ENCODE data around the gene TRIM8.

The TRIM8 gene

DNA sequence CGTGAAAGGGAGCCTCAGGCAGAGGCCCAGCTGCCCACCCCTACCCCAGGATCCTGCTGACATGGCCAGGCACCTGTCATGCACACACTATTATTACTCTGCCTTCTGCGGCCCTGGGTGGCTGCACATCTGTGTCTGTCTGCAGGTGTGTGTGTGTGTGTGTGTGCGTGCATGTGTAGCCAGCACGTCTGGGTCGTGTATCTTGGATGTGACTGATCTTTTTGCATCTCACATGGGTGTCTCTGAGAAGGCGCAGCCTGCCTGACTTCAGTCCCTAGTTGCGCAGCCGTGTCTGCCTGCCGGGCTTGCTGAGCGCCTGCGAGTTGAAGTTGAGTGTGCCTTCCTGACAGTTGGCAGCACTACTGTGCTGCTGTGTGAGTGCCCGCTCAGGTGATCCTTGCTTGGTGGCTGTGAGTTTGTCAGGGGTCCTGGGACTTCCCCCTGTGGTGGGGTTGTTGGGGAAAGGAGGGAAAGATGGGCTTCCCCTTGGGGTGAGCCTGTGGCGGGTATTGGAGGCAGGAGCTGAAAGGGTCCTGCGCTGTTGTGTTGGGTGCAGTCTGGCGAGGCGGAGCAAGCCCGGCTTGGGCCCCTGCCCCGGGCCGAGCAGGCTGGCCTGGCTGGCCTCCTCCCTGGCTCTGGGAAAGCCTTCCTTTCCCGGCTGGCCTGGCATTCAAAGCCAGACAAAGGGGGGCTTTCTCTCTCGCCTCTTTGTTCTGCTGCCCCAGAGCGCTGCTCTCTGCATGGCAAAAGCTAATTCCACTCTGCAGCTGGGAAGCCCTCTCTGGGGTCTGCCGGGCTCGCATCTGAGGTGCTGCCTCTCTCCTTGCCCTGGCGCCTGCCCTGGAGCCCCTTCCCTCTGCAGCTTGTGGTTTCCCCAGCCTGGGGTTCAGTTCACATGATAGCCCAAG lies 4.9 kb downstream of the TRIM8 start:
- peaks cover 26 to 95% (median 80%) of the 10 kb centered on the region in 5 donors for H3K4me1 ChIP-seq (ENCODE audit: control insufficient read depth in 5 of 5, insufficient read depth in 5 of 5, low read length in 5 of 5)
- peak overlapping the region; percentile 94 to 100 (median 99) for H3K4me3 ChIP-seq (ENCODE audit: low read depth in 1 of 5, low read length in 5 of 5)
- H3K27ac ChIP-seq (ENCODE audit: low read depth, low read length): peak overlapping the region; percentile 54
- peak overlapping the region; percentile 26 to 99 (median 57) for H3K9ac ChIP-seq (ENCODE audit: low read length in 5 of 5)
- H3K27me3 ChIP-seq (ENCODE audit: control insufficient read depth in 5 of 5, insufficient read depth in 4 of 5, low read length in 5 of 5): no peaks in the 10 kb centered on the region
- no peaks in the 10 kb centered on the region for H3K9me3 ChIP-seq (ENCODE audit: control insufficient read depth in 5 of 5, low read length in 5 of 5)
- peaks cover 0 to 48% (median 37%) of the 10 kb centered on the region in 5 donors for H3K36me3 ChIP-seq (ENCODE audit: control insufficient read depth in 5 of 5, insufficient read depth in 5 of 5, low read length in 5 of 5)

DNA sequence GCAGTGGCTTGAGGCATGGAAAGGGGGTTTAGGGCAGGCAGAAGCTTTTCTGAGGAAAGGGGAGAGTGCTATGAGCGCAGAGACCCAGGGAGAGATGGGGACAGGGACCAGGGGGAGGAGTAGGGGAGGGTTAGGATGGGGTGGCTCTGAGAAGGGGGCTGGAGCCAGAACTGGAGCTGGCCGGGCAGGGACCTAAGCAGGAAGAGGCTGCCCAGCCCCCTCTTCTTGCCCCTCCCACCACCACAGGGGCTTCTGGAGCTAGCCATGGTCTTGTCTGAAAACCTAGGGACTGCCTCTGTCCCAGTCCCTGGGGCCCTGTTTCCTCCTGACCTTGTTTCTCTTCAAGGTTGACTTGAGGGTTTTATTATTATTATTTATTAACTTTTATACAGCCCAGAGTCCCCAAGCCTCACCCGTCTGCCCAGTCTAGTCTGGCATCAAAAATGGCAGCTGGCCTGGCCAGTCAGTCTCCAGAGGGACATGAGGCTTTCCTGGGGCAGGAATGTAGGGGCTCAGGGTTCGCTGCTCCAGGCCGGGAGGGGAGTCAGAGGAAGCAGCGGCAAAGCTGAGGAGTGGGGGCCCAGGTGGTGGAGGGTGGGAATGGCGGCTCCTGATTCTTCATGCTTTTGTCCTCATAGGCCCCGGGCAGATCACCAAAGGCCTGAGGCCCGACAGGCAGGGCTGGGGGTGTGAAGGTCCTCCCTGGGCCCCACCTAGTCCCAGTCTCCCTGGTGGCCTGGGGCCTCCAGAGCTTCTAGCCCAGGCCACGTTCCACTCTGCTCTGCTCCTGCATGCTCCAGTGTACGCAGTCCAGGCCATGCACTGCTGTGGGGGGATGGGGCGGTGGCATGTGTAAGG lies 5.7 kb downstream of the TRIM8 start:
- Histone ChIP-seq H3K27ac (ENCODE audit: low read depth, low read length) (peak overlapping the region; percentile 54), H3K36me3 (ENCODE audit: control insufficient read depth in 5 of 5, insufficient read depth in 5 of 5, low read length in 5 of 5) (peaks cover 0 to 56% (median 45%) of the 10 kb centered on the region in 5 donors), H3K9me3 (ENCODE audit: control insufficient read depth in 5 of 5, low read length in 5 of 5) (no peaks in the 10 kb centered on the region), H3K4me1 (ENCODE audit: control insufficient read depth in 5 of 5, insufficient read depth in 5 of 5, low read length in 5 of 5) (peaks cover 26 to 86% (median 80%) of the 10 kb centered on the region in 5 donors), H3K9ac (ENCODE audit: low read length in 5 of 5) (peak overlapping the region in 4 of 5 donors; percentile 55 to 99 (median 75)), H3K4me3 (ENCODE audit: low read depth in 1 of 5, low read length in 5 of 5) (peak overlapping the region; percentile 64 to 99 (median 97)), H3K27me3 (ENCODE audit: control insufficient read depth in 5 of 5, insufficient read depth in 4 of 5, low read length in 5 of 5) (no peaks in the 10 kb centered on the region)

DNA sequence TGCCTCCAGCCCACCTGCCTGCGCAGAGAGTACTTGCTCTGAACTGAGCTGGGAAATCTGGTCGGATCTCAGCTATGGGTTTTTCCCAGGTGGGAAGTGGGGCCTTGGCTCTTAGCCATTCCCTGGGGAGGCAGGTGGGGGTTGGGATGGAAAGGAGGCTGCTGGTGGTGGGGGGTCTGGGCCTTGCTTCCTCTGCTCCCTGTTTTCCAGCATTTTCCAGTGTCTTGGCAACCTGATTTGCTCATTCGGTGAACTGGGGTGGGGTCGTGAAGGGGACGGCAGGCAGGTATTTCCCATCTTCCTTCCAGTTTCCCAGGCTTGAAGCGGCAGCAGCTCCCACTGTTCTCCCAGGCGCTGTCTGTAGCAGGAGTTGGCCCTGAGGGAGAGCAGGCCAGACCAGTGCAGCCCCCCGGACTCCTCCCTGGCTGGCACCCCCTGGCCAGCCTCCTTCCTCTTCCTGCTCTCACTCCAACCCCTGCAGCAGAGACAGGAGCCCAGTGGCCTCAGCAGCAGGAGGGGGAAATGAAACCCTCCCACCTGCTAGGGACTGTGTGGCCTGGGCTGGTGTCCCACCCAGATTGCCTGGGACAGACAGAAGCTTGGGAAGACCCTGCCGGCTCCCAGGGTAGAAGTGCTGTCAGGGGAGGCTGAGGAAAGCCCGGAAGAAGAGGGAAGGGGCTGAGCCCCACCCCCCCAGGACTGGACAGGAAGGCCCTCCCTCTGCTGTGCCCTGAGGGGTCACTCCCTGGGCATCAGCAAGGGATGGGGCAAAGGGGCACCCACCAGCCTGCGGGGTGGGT lies 6.6 kb downstream of the TRIM8 start:
- peak overlapping the region in 3 of 5 donors; percentile 7 to 99 (median 18) for H3K4me3 ChIP-seq (ENCODE audit: low read depth in 1 of 5, low read length in 5 of 5)
- peaks cover 26 to 83% (median 78%) of the 10 kb centered on the region in 5 donors for H3K4me1 ChIP-seq (ENCODE audit: control insufficient read depth in 5 of 5, insufficient read depth in 5 of 5, low read length in 5 of 5)
- no peaks in the 10 kb centered on the region for H3K27me3 ChIP-seq (ENCODE audit: control insufficient read depth in 5 of 5, insufficient read depth in 4 of 5, low read length in 5 of 5)
- peak overlapping the region in 4 of 5 donors; percentile 10 to 55 (median 38) for H3K9ac ChIP-seq (ENCODE audit: low read length in 5 of 5)
- H3K9me3 ChIP-seq (ENCODE audit: control insufficient read depth in 5 of 5, low read length in 5 of 5): no peaks in the 10 kb centered on the region
- peak overlapping the region; percentile 54 for H3K27ac ChIP-seq (ENCODE audit: low read depth, low read length)
- H3K36me3 ChIP-seq (ENCODE audit: control insufficient read depth in 5 of 5, insufficient read depth in 5 of 5, low read length in 5 of 5): peaks cover 0 to 64% (median 53%) of the 10 kb centered on the region in 5 donors

DNA sequence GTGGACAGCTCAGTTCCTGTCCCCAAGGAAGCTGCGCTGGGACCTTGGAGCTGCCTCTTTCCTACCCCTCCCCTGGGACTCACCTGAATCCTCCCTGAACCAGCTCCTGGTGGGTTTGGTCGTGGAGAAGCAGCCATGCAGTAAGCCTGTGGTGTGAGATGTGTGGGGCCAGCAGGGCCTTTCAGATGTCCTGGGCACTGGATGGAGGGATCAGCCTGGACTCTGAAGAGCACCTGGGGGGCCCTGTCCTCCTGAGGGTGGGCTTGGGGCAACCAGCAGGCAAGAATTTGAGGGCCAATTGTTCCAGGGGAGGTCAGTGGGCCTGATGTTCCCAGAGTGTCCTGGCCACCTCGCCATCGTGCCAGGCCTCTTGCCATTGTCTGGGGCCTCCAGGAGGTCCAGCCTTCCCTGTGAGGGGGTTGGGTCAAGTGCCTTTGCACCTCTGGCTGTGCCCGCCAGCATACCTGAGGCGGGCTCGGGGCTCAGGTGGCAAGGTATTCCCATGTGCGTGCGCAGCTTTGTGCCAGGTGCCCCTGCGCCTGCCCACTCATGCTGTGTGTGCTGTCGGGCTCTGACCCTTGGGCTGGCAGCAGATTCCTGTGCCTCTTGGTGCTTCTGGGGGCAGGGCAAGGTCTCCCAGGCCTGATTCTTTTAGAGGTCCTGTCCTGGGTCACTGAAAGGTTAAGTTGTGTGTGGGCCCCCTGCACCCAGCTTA lies 7.3 kb downstream of the TRIM8 start:
- Histone ChIP-seq H3K4me3 (ENCODE audit: low read depth in 1 of 5, low read length in 5 of 5) (peak overlapping the region in 1 of 5 donors; percentile 28), H3K36me3 (ENCODE audit: control insufficient read depth in 5 of 5, insufficient read depth in 5 of 5, low read length in 5 of 5) (peaks cover 0 to 71% (median 61%) of the 10 kb centered on the region in 5 donors)

DNA sequence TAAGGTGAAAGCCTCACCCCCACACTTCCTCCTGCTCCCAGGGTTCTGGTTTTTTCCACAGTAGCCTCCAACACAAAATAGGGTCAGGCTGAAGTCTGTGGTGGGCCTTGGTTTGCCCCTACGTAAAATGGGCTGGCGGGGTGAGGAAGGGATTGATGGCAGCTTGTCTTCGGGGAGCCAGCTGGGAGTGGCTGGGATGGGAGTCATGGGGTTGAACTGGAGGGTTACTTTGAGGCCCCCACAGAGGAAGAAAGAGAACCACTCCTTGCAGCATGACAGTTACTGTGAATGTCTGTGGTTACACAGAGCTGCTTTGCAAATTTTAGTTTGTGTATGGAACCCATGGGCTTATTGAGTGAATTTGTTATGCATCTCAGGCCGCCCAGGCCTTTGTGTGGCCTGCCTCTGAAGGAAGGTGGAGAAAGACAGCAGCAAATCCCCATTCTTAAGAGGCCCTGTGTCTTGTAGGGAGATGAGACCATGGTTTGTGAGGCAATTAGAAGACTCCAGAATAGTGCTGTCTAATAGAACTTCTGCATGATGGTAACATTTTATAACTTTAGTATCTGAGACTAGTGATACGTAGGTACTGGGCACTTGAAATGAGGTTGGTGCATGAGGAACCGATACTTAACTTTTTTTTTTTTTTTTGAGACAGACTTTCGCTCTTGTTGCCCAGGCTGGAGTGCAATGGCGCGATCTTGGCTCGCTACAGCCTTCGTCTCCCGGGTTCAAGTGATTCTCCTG lies 8.1 kb downstream of the TRIM8 start:
- Histone ChIP-seq H3K27ac (ENCODE audit: low read depth, low read length) (no peak overlapping the region), H3K4me1 (ENCODE audit: control insufficient read depth in 5 of 5, insufficient read depth in 5 of 5, low read length in 5 of 5) (peaks cover 26 to 73% (median 68%) of the 10 kb centered on the region in 5 donors), H3K9ac (ENCODE audit: low read length in 5 of 5) (peak overlapping the region in 1 of 5 donors; percentile 13), H3K36me3 (ENCODE audit: control insufficient read depth in 5 of 5, insufficient read depth in 5 of 5, low read length in 5 of 5) (peaks cover 0 to 79% (median 68%) of the 10 kb centered on the region in 5 donors), H3K4me3 (ENCODE audit: low read depth in 1 of 5, low read length in 5 of 5) (no peak overlapping the region), H3K27me3 (ENCODE audit: control insufficient read depth in 5 of 5, insufficient read depth in 4 of 5, low read length in 5 of 5) (no peaks in the 10 kb centered on the region), H3K9me3 (ENCODE audit: control insufficient read depth in 5 of 5, low read length in 5 of 5) (no peaks in the 10 kb centered on the region)

More for the DNA sequence above, 7.3 kb downstream of the TRIM8 start:
- Histone ChIP-seq H3K9me3 (ENCODE audit: control insufficient read depth in 5 of 5, low read length in 5 of 5) (no peaks in the 10 kb centered on the region), H3K27me3 (ENCODE audit: control insufficient read depth in 5 of 5, insufficient read depth in 4 of 5, low read length in 5 of 5) (no peaks in the 10 kb centered on the region), H3K27ac (ENCODE audit: low read depth, low read length) (peak overlapping the region; percentile 54), H3K4me1 (ENCODE audit: control insufficient read depth in 5 of 5, insufficient read depth in 5 of 5, low read length in 5 of 5) (peaks cover 26 to 75% (median 72%) of the 10 kb centered on the region in 5 donors), H3K9ac (ENCODE audit: low read length in 5 of 5) (peak overlapping the region in 4 of 5 donors; percentile 6 to 51 (median 19))

DNA sequence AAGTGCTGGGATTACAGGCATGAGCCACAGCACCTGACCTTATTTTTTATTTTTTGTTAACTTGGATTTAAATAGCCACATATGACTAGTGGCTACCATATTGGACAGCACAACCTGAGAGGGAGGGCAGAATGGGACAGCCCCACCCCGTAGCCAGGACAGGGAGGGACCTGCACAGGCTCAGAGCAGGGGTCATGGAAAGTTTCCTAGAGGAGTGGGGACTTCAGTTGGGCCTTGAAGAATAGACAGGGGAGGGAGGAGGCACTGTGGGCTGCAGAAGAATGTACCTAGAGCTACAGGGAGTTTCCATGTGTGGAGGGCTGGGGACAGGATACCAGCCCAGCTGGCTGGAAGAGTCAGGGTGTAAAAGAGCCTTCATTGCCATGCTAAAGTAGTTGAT lies 8.8 kb downstream of the TRIM8 start:
- Histone ChIP-seq H3K4me3 (ENCODE audit: low read depth in 1 of 5, low read length in 5 of 5) (no peak overlapping the region), H3K4me1 (ENCODE audit: control insufficient read depth in 5 of 5, insufficient read depth in 5 of 5, low read length in 5 of 5) (peaks cover 21 to 72% (median 64%) of the 10 kb centered on the region in 5 donors), H3K36me3 (ENCODE audit: control insufficient read depth in 5 of 5, insufficient read depth in 5 of 5, low read length in 5 of 5) (peaks cover 0 to 82% (median 71%) of the 10 kb centered on the region in 5 donors), H3K27ac (ENCODE audit: low read depth, low read length) (no peak overlapping the region), H3K9ac (ENCODE audit: low read length in 5 of 5) (no peak overlapping the region), H3K9me3 (ENCODE audit: control insufficient read depth in 5 of 5, low read length in 5 of 5) (no peaks in the 10 kb centered on the region), H3K27me3 (ENCODE audit: control insufficient read depth in 5 of 5, insufficient read depth in 4 of 5, low read length in 5 of 5) (no peaks in the 10 kb centered on the region)

DNA sequence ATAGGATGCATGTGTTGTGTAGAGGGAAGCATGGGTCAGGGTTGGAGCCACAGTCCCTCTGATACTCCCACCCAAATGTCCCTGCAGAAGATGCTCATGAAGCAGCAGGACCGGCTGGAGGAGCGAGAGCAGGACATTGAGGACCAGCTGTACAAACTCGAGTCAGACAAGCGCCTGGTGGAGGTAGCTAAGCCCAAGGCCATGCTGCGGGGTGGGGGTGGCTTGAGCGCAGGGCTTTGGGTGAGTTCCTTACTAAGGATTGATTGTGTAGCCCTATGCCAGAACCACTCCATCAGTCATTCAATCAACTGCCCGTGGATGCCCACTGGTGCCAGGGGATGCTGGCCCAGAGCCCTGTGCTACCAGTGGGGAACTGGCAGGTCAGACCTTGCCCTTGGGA lies 10.3 kb downstream of the TRIM8 start:
- Histone ChIP-seq H3K27me3 (ENCODE audit: control insufficient read depth in 5 of 5, insufficient read depth in 4 of 5, low read length in 5 of 5) (no peaks in the 10 kb centered on the region), H3K27ac (ENCODE audit: low read depth, low read length) (no peak overlapping the region), H3K9ac (ENCODE audit: low read length in 5 of 5) (no peak overlapping the region), H3K4me1 (ENCODE audit: control insufficient read depth in 5 of 5, insufficient read depth in 5 of 5, low read length in 5 of 5) (peaks cover 10 to 65% (median 54%) of the 10 kb centered on the region in 5 donors), H3K4me3 (ENCODE audit: low read depth in 1 of 5, low read length in 5 of 5) (no peak overlapping the region), H3K36me3 (ENCODE audit: control insufficient read depth in 5 of 5, insufficient read depth in 5 of 5, low read length in 5 of 5) (peaks cover 0 to 84% (median 77%) of the 10 kb centered on the region in 5 donors), H3K9me3 (ENCODE audit: control insufficient read depth in 5 of 5, low read length in 5 of 5) (no peaks in the 10 kb centered on the region)

DNA sequence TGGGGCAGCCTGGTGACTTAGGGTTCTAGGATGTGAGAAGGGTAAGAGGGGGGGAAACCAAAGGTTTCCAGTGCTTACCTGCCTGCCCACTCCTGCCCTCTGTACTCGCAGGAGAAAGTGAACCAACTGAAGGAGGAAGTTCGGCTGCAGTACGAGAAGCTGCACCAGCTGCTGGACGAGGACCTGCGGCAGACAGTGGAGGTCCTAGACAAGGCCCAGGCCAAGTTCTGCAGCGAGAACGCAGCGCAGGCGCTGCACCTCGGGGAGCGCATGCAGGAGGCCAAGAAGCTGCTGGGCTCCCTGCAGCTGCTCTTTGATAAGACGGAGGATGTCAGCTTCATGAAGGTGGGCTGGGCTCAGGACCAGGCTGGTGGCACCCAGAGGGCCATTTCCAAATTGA lies 10.7 kb downstream of the TRIM8 start:
- Histone ChIP-seq H3K4me1 (ENCODE audit: control insufficient read depth in 5 of 5, insufficient read depth in 5 of 5, low read length in 5 of 5) (peaks cover 8 to 61% (median 51%) of the 10 kb centered on the region in 5 donors), H3K36me3 (ENCODE audit: control insufficient read depth in 5 of 5, insufficient read depth in 5 of 5, low read length in 5 of 5) (peaks cover 0 to 84% (median 77%) of the 10 kb centered on the region in 5 donors), H3K4me3 (ENCODE audit: low read depth in 1 of 5, low read length in 5 of 5) (no peak overlapping the region), H3K27ac (ENCODE audit: low read depth, low read length) (no peak overlapping the region), H3K9me3 (ENCODE audit: control insufficient read depth in 5 of 5, low read length in 5 of 5) (no peaks in the 10 kb centered on the region), H3K27me3 (ENCODE audit: control insufficient read depth in 5 of 5, insufficient read depth in 4 of 5, low read length in 5 of 5) (no peaks in the 10 kb centered on the region), H3K9ac (ENCODE audit: low read length in 5 of 5) (no peak overlapping the region)
